HepG2 (cell line): Measurements from ENCODE around the gene ARHGAP26. TPM values are rescaled to one million over a fixed set of nuclear protein-coding genes. Genes with fewer than 3 reads are reported as not detected.

Experiments used
- ARID2 ChIP-seq: sonication (generic); formaldehyde crosslinking; IDR thresholded peaks from 2 replicates; pipeline ENCODE4 v1.8.1; 2022; ENCODE audit warnings: mild to moderate bottlenecking, missing genetic modification reagents, borderline replicate concordance
- ATF3 ChIP-seq: sonication (generic); formaldehyde crosslinking; IDR thresholded peaks from 2 replicates; pipeline ENCODE4 v1.4.0; 2020; ENCODE audit warnings: missing genetic modification reagents
- E2F2 ChIP-seq: sonication (generic); formaldehyde crosslinking; IDR thresholded peaks from 2 replicates; pipeline ENCODE4 v1.4.0; 2020; ENCODE audit warnings: missing genetic modification reagents, borderline replicate concordance
- EZH2 ChIP-seq: conservative IDR thresholded peaks from 2 replicates; pipeline ENCODE4 v1.6.1; 2012; ENCODE audit warnings: mild to moderate bottlenecking, low read depth, low read length, moderate library complexity
- FOSL2 ChIP-seq: sonication (generic); formaldehyde crosslinking; IDR thresholded peaks from 2 replicates; pipeline ENCODE4 v1.4.0; 2020; ENCODE audit warnings: missing genetic modification reagents
- JUN ChIP-seq: sonication (generic); formaldehyde crosslinking; IDR thresholded peaks from 2 replicates; pipeline ENCODE4 v1.4.0; 2020; ENCODE audit warnings: mild to moderate bottlenecking, missing genetic modification reagents
- KDM5B ChIP-seq: sonication (generic); formaldehyde crosslinking; IDR thresholded peaks from 2 replicates; pipeline ENCODE4 v1.4.0; 2020; ENCODE audit warnings: missing genetic modification reagents, mild to moderate bottlenecking, borderline replicate concordance
- MAFK ChIP-seq, 2 experiments: IDR thresholded peaks in 1 of 2; conservative IDR thresholded peaks in 1 of 2; 2 replicates each; pipeline ENCODE4 v1.6.1; 2011; ENCODE audit warnings: improper control_type of control experiment in 2 of 2, low read length in 2 of 2
- NPAS2 ChIP-seq: sonication (generic); formaldehyde crosslinking; IDR thresholded peaks from 2 replicates; pipeline ENCODE4 v1.8.0; 2022; ENCODE audit warnings: mild to moderate bottlenecking, missing genetic modification reagents, borderline replicate concordance
- PAWR ChIP-seq: sonication (generic); formaldehyde crosslinking; IDR thresholded peaks from 2 replicates; pipeline ENCODE4 v1.4.0; 2020; ENCODE audit warnings: missing genetic modification reagents, mild to moderate bottlenecking, borderline replicate concordance
- RFXAP ChIP-seq: sonication (generic); formaldehyde crosslinking; IDR thresholded peaks from 2 replicates; pipeline ENCODE4 v1.4.0; 2020; ENCODE audit warnings: missing genetic modification reagents, borderline replicate concordance
- SALL1 ChIP-seq: sonication (generic); formaldehyde crosslinking; IDR thresholded peaks from 2 replicates; pipeline ENCODE4 v1.8.0; 2022; ENCODE audit warnings: mild to moderate bottlenecking, missing genetic modification reagents
- SPEN ChIP-seq: sonication (generic); formaldehyde crosslinking; IDR thresholded peaks from 2 replicates; pipeline ENCODE4 v1.5.1; 2020; ENCODE audit warnings: low read depth, mild to moderate bottlenecking, missing genetic modification reagents
- SUZ12 ChIP-seq: fragments of 150-350 bp; IDR thresholded peaks from 2 replicates; pipeline ENCODE4 v1.6.1; 2014; ENCODE audit warnings: low read depth, low read length
- TFE3 ChIP-seq: IDR thresholded peaks from 2 replicates; pipeline ENCODE4 v1.6.1; 2016
- TP53 ChIP-seq: sonication (generic); formaldehyde crosslinking; conservative IDR thresholded peaks from 2 replicates; pipeline ENCODE4 v1.4.0; 2020; ENCODE audit warnings: missing genetic modification reagents
- ZFP41 ChIP-seq: sonication (generic); formaldehyde crosslinking; IDR thresholded peaks from 2 replicates; pipeline ENCODE4 v1.4.0; 2020; ENCODE audit warnings: mild to moderate bottlenecking, missing genetic modification reagents, borderline replicate concordance
- ZNF225 ChIP-seq: sonication (generic); formaldehyde crosslinking; IDR thresholded peaks from 2 replicates; pipeline ENCODE4 v1.4.0; 2020; ENCODE audit warnings: mild to moderate bottlenecking, missing genetic modification reagents
- ZNF260 ChIP-seq: sonication (generic); formaldehyde crosslinking; IDR thresholded peaks from 2 replicates; pipeline ENCODE4 v1.4.0; 2020; ENCODE audit warnings: missing genetic modification reagents, low read depth, mild to moderate bottlenecking, borderline replicate concordance
- ZNF282 ChIP-seq: fragments of 450-650 bp; IDR thresholded peaks from 2 replicates; pipeline ENCODE4 v1.6.1; 2018; ENCODE audit not compliant: partially characterized antibody
- ZNF3 ChIP-seq: IDR thresholded peaks from 2 replicates; pipeline ENCODE4 v1.7.0; 2017; ENCODE audit warnings: inconsistent platforms
- ZNF333 ChIP-seq: sonication (generic); formaldehyde crosslinking; IDR thresholded peaks from 2 replicates; pipeline ENCODE4 v1.4.0; 2020; ENCODE audit warnings: mild to moderate bottlenecking, missing genetic modification reagents, borderline replicate concordance
- ZNF343 ChIP-seq: sonication (generic); formaldehyde crosslinking; IDR thresholded peaks from 2 replicates; pipeline ENCODE4 v1.4.0; 2020; ENCODE audit warnings: mild to moderate bottlenecking, missing genetic modification reagents
- ZNF547 ChIP-seq: sonication (generic); formaldehyde crosslinking; IDR thresholded peaks from 2 replicates; pipeline ENCODE4 v1.5.1; 2020; ENCODE audit warnings: mild to moderate bottlenecking, missing genetic modification reagents
- ZNF614 ChIP-seq: IDR thresholded peaks from 2 replicates; pipeline ENCODE4 v1.6.1; 2018; ENCODE audit warnings: missing biosample characterization, missing genetic modification reagents, inconsistent platforms, borderline replicate concordance
- ZNF644 ChIP-seq: IDR thresholded peaks from 2 replicates; pipeline ENCODE4 v1.6.1; 2016; ENCODE audit warnings: low read depth
- ZNF749 ChIP-seq: sonication (generic); formaldehyde crosslinking; IDR thresholded peaks from 2 replicates; pipeline ENCODE4 v1.8.0; 2022; ENCODE audit warnings: mild to moderate bottlenecking, missing genetic modification reagents, moderate library complexity, borderline replicate concordance
- polyA plus RNA-seq, 8 experiments: library from polyadenylated mRNA; depleted of rRNA in 3 of 8; stranded (reverse) in 7 of 8; unstranded in 1 of 8; fragments of >200 nt; fragmentation: Illumina TruSeq in 4 of 8; extraction: Trizol in 4 of 8; gene quantifications; 2 replicates each; pipeline versions ENCODE4 v1.2.1 to v1.2.3, GENCODE V29; 2011 to 2016; ENCODE audit warnings: low read depth in 4 of 8, missing spikeins in 1 of 8, mixed read lengths in 1 of 8; ENCODE audit not compliant: insufficient read depth in 1 of 8
- total RNA-seq, 5 experiments: library from RNA; depleted of rRNA; stranded (reverse); fragments of >200 nt; fragmentation: Illumina TruSeq; extraction: Trizol; gene quantifications; 2 replicates each; pipeline ENCODE4 v1.2.3, GENCODE V29; 2016; ENCODE audit warnings: low read depth in 1 of 5

ARHGAP26 gene
- total and polyA plus RNA-seq, 2 of the 13 experiments (the other 11 are each of a cell fraction or from before 2014, with no cell fraction given) = 9.6 to 18.2 TPM

GRCh38 chr5:143262393-143263174 lies 492.4 kb downstream of the ARHGAP26 start (continued):
- TF ChIP-seq ZNF644 (CRISPR knock-in tag) (peak; percentile 52; the same call in 1 of the 2 replicates), ZNF343 (CRISPR knock-in tag) (no peak), ZNF749 (CRISPR knock-in tag) (no peak), TFE3 (no peak), E2F2 (CRISPR knock-in tag) (no peak), ARID2 (CRISPR knock-in tag) (no peak), ZNF614 (CRISPR knock-in tag) (no peak), ZNF260 (no peak), ZFP41 (CRISPR knock-in tag) (no peak), ZNF333 (no peak), ZNF547 (no peak), TP53 (CRISPR knock-in tag) (no peak), KDM5B (CRISPR knock-in tag) (no peak), MAFK (conservative IDR thresholded peaks at IDR 0.05 in 1 of 2, IDR thresholded peaks at IDR 0.05 in 1 of 2; ENCODE audit: low read length in 2 of 2) (peak; percentile 28 to 34; a peak in 1 of 4 replicates), FOSL2 (peak; percentile 89), NPAS2 (CRISPR knock-in tag) (no peak), SUZ12 (no peak), SALL1 (no peak), RFXAP (CRISPR knock-in tag) (no peak), ZNF3 (no peak), PAWR (no peak), ATF3 (CRISPR knock-in tag) (0 out of 2 replicates have a peak, but pooled peaks have one; percentile 22), ZNF282 (no peak), JUN (CRISPR knock-in tag) (no peak), SPEN (CRISPR knock-in tag) (no peak), ZNF225 (CRISPR knock-in tag) (no peak), EZH2 (no peak)
